Activated CD8-positive, alpha-beta memory T cell treated with anti-CD3 and anti-CD28 coated beads, Interleukin-2, amount 10 ng/mL, durations not matched to agents 7 days and 5 days (primary cell): Measurements from ENCODE around the gene ATP10D. TPM values are rescaled to one million over a fixed set of nuclear protein-coding genes. Genes with fewer than 3 reads are reported as not detected.
"Not testable (repeated sequence)": the region's sequence is repeated elsewhere in the genome, so short reads cannot be mapped to it uniquely, and the experiment has no call there.

ENCODE experiments used
- ATAC-seq: fragments of 150-1000 bp; cut with Tn5 transposase; one replicate; pipeline ENCODE4 v1.10.0; 2021; ENCODE audit warnings: moderate library complexity
- CTCF ChIA-PET: fragments of 350-600 bp; sonication (Branson Sonifier 250); formaldehyde crosslinking; loops from one replicate; lab custom pipeline; 2021; ENCODE audit warnings: antibody characterized with exemption; lab: Charles Lee
- DNase-seq: peaks from one replicate; pipeline ENCODE4 v3.0.0-alpha.2; 2020
- H3K27ac Mint-ChIP-seq: one replicate; pipeline ENCODE4 v1.8.0; 2021; ENCODE audit warnings: mild to moderate bottlenecking, mixed read lengths
- H3K27me3 Mint-ChIP-seq: one replicate; pipeline ENCODE4 v1.8.0; 2021; ENCODE audit warnings: mixed read lengths
- H3K36me3 Mint-ChIP-seq: one replicate; pipeline ENCODE4 v1.8.0; 2021; ENCODE audit warnings: mild to moderate bottlenecking, mixed read lengths
- H3K4me1 Mint-ChIP-seq: one replicate; pipeline ENCODE4 v1.8.0; 2021; ENCODE audit warnings: mixed read lengths
- H3K4me3 Mint-ChIP-seq: one replicate; pipeline ENCODE4 v1.8.0; 2021; ENCODE audit warnings: mild to moderate bottlenecking, moderate library complexity, mixed read lengths
- H3K9me3 Mint-ChIP-seq: one replicate; pipeline ENCODE4 v1.8.0; 2022; ENCODE audit warnings: low read depth, mixed read lengths
- total RNA-seq, 2 experiments: library from RNA; stranded (reverse); gene quantifications; one replicate each; pipeline ENCODE4 v1.2.3, GENCODE V29; 2021

The ATP10D gene
- total RNA-seq, 2 experiments from 2014 or later = 18.9 to 25.9 TPM

- ATAC-seq (no peak), DNase-seq (no peak)
- CTCF ChIA-PET = interaction anchor here (1.0 kb wide), 1 partner anchor 66 kb away, joined by 3 read pairs; the partner anchor contains the start of gene ATP10D
- Mint-ChIP-seq H3K4me3 (no peak overlapping the region), H3K27ac (no peak overlapping the region), H3K36me3 (peaks cover 28% of the 10 kb centered on the region), H3K4me1 (no peaks in the 10 kb centered on the region), H3K9me3 (peaks cover 3% of the 10 kb centered on the region), H3K27me3 (no peaks in the 10 kb centered on the region)
These were observed 65.9 kb downstream of the ATP10D start for GRCh38 chr4:47550899-47551548.

GRCh38 chr4:47551682-47552081 is 66.6 kb downstream of the ATP10D start:
- H3K36me3 Mint-ChIP-seq = peaks cover 22% of the 10 kb centered on the region
- no peak for ATAC-seq
- CTCF ChIA-PET = interaction anchor here (1.0 to 1.8 kb wide), 2 partner anchors 12 to 66 kb away, joined by 3 to 5 read pairs; partner anchors contain the start of gene ATP10D
- no peaks in the 10 kb centered on the region for H3K4me1 Mint-ChIP-seq
- no peak for DNase-seq
- no peak overlapping the region for H3K27ac Mint-ChIP-seq
- no peaks in the 10 kb centered on the region for H3K27me3 Mint-ChIP-seq
- H3K4me3 Mint-ChIP-seq = no peak overlapping the region
- peaks cover 3% of the 10 kb centered on the region for H3K9me3 Mint-ChIP-seq

DNA sequence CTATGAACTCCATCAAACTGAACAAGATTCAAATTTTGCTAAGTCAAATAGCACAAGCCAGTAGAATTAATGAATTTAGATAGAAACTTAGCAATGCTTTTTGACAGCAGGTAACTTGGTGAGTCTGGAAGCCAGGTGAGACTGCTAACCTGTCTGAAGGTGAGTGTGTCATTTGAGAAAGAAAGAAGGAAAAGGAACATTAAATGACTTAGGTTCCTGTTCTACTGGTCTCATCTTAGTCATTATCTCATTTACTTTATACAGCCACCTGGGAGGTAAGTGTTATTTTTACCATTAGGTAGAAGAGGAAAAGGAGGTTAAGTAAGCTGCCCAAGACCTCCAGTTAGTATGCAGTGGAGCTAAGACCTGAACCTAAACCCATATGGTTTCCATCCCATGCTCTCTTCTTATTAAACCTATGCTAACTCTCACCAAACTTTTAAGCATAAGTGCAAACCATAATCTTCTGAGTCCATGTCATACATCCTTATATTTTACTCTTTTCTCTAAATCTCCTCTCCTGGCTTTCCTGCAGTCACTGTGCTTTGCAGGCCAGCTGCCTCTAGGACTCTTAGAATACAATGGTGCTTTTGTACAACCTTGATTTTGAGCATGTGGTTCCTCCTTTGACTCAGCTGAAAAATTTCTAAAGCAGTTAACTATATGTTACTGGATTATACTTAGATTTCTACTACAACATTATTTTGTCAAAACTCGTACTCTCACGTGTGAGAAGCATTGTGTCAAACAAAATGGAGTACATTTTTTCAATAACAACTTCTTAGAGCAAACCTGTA is 68.5 kb downstream of the ATP10D start:
- H3K27me3 Mint-ChIP-seq = no peaks in the 10 kb centered on the region
- peaks cover 3% of the 10 kb centered on the region for H3K9me3 Mint-ChIP-seq
- no peak for DNase-seq
- no peak for ATAC-seq
- no peak overlapping the region for H3K27ac Mint-ChIP-seq
- peaks cover 13% of the 10 kb centered on the region for H3K36me3 Mint-ChIP-seq
- H3K4me1 Mint-ChIP-seq = no peaks in the 10 kb centered on the region
- no peak overlapping the region for H3K4me3 Mint-ChIP-seq
- CTCF ChIA-PET = interaction anchor here (1.3 to 1.8 kb wide), 3 partner anchors 10 to 90 kb away, joined by 3 to 5 read pairs (median 4); partner anchors contain the start of gene COMMD8

GRCh38 chr4:47555920-47556319 is 70.8 kb downstream of the ATP10D start:
- ATAC-seq, DNase-seq, H3K27ac Mint-ChIP-seq, H3K4me1 Mint-ChIP-seq, H3K27me3 Mint-ChIP-seq, H3K36me3 Mint-ChIP-seq, H3K4me3 Mint-ChIP-seq, H3K9me3 Mint-ChIP-seq: not testable (repeated sequence)
- CTCF ChIA-PET = interaction anchor here (1.0 to 1.6 kb wide), 2 partner anchors 8 to 13 kb away, joined by 3 to 4 read pairs; no protein-coding TSS in a partner anchor

- Mint-ChIP-seq H3K27me3 (no peaks in the 10 kb centered on the region), H3K4me1 (peaks cover 4% of the 10 kb centered on the region), H3K36me3 (peaks cover 9% of the 10 kb centered on the region), H3K27ac (no peak overlapping the region), H3K4me3 (no peak overlapping the region), H3K9me3 (no peaks in the 10 kb centered on the region)
- CTCF ChIA-PET = interaction anchor here (1.6 kb wide), 1 partner anchor 15 kb away, joined by 3 read pairs; no protein-coding TSS in a partner anchor
- ATAC-seq (no peak), DNase-seq (no peak)
These were observed 72.2 kb downstream of the ATP10D start for GRCh38 chr4:47557255-47557654.

DNA sequence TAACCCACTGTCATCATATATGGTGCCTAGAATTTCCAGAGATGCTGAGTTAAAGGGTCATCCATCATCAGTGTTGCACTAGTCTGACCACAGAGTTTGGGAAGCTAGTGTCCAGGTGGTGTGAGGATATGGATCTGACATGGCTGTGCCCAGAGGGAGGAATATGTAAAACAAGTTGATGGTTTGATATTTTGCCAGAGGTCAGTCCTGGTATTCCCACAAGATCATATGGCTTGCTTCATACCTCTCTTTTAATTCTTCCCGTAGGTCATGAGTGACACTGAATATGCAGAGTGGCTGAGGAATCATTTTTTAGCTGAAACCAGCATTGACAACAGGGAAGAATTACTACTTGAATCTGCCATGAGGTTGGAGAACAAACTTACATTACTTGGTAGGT is 75.6 kb downstream of the ATP10D start:
- peaks cover 8% of the 10 kb centered on the region for H3K36me3 Mint-ChIP-seq
- CTCF ChIA-PET = no interaction called here
- H3K27ac Mint-ChIP-seq = no peak overlapping the region
- ATAC-seq = no peak
- DNase-seq = no peak
- no peak overlapping the region for H3K4me3 Mint-ChIP-seq
- peaks cover 19% of the 10 kb centered on the region for H3K4me1 Mint-ChIP-seq
- H3K9me3 Mint-ChIP-seq = no peaks in the 10 kb centered on the region
- no peaks in the 10 kb centered on the region for H3K27me3 Mint-ChIP-seq

GRCh38 chr4:47561331-47561730 is 76.3 kb downstream of the ATP10D start:
- H3K27ac Mint-ChIP-seq = no peak overlapping the region
- H3K4me1 Mint-ChIP-seq = peaks cover 19% of the 10 kb centered on the region
- no peaks in the 10 kb centered on the region for H3K9me3 Mint-ChIP-seq
- H3K4me3 Mint-ChIP-seq = no peak overlapping the region
- H3K27me3 Mint-ChIP-seq = no peaks in the 10 kb centered on the region
- ATAC-seq (no peak), DNase-seq (no peak)
- H3K36me3 Mint-ChIP-seq = peaks cover 8% of the 10 kb centered on the region
- CTCF ChIA-PET = interaction anchor here (0.7 kb wide), 2 partner anchors 15 to 91 kb away, joined by 3 read pairs; no protein-coding TSS in a partner anchor

DNA sequence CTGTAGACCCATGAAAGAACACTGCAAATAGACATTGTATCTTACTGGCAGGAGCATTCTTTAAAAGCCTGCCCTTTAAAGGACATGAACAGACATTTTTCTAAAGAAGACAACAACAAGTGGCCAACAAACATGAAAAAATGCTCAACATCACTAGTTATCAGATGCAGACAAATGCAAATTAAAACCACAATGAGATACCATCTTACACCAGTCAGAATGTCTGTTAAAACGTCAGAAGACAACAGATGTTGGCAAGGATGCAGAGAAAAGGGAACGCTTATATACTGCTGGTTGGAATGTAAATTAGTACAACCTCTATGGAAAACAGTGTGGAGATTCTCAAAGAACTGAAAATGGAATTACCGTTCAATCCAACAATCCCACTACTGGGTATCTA is 77.2 kb downstream of the ATP10D start:
- CTCF ChIA-PET = no interaction called here
- Mint-ChIP-seq H3K36me3 (peaks cover 8% of the 10 kb centered on the region), H3K4me3 (no peak overlapping the region)

GRCh38 chr4:47566566-47566965 is 81.5 kb downstream of the ATP10D start:
- CTCF ChIA-PET = interaction anchor here (0.6 to 1.5 kb wide), 5 partner anchors 81 to 112 kb away, joined by 3 to 5 read pairs (median 4); partner anchors contain the start of genes ATP10D and COMMD8
- DNase-seq (no peak), ATAC-seq (no peak)
- Mint-ChIP-seq H3K27ac (no peak overlapping the region), H3K9me3 (no peaks in the 10 kb centered on the region), H3K36me3 (peaks cover 17% of the 10 kb centered on the region), H3K4me3 (no peak overlapping the region), H3K27me3 (no peaks in the 10 kb centered on the region), H3K4me1 (peaks cover 19% of the 10 kb centered on the region)

More for the DNA sequence above, 77.2 kb downstream of the ATP10D start:
- DNase-seq (no peak), ATAC-seq (no peak)
- no peaks in the 10 kb centered on the region for H3K27me3 Mint-ChIP-seq
- H3K27ac Mint-ChIP-seq = no peak overlapping the region
- peaks cover 19% of the 10 kb centered on the region for H3K4me1 Mint-ChIP-seq
- H3K9me3 Mint-ChIP-seq = no peaks in the 10 kb centered on the region

- H3K4me1 Mint-ChIP-seq = peaks cover 19% of the 10 kb centered on the region
- CTCF ChIA-PET = interaction anchor here (0.9 to 1.3 kb wide), 3 partner anchors 82 to 106 kb away, joined by 3 to 5 read pairs (median 4); partner anchors contain the start of genes ATP10D and COMMD8
- DNase-seq (no peak), ATAC-seq (no peak)
- H3K36me3 Mint-ChIP-seq = peaks cover 18% of the 10 kb centered on the region
- H3K9me3 Mint-ChIP-seq = no peaks in the 10 kb centered on the region
- no peaks in the 10 kb centered on the region for H3K27me3 Mint-ChIP-seq
- no peak overlapping the region for H3K27ac Mint-ChIP-seq
- no peak overlapping the region for H3K4me3 Mint-ChIP-seq
These were observed 81.9 kb downstream of the ATP10D start for GRCh38 chr4:47566969-47567368.

DNA sequence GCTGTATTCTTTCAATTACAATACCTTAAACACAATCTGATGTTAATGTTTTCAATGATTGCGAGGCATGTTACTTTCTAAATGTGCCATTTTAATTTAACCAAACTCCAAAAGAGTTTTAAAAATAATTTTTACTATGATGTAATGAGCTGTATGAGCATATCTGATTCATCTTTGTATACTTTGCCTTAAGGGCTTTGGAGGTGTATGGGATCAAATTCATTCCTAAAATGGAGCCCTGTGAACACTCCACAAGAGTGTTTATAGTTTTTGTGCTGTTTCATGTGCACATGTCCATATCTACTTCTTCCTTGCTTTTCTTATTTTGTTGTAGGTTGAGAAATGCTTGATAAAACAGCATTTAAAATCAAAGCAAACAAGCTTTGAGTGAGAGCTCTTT is 82.4 kb downstream of the ATP10D start:
- peaks cover 18% of the 10 kb centered on the region for H3K36me3 Mint-ChIP-seq
- no peak overlapping the region for H3K4me3 Mint-ChIP-seq
- CTCF ChIA-PET = interaction anchor here (0.7 to 1.3 kb wide), 4 partner anchors 82 to 106 kb away, joined by 3 to 6 read pairs (median 4); partner anchors contain the start of genes ATP10D and COMMD8
- no peaks in the 10 kb centered on the region for H3K9me3 Mint-ChIP-seq
- no peak overlapping the region for H3K27ac Mint-ChIP-seq
- H3K27me3 Mint-ChIP-seq = no peaks in the 10 kb centered on the region
- ATAC-seq (no peak), DNase-seq (no peak)
- peaks cover 14% of the 10 kb centered on the region for H3K4me1 Mint-ChIP-seq

DNA sequence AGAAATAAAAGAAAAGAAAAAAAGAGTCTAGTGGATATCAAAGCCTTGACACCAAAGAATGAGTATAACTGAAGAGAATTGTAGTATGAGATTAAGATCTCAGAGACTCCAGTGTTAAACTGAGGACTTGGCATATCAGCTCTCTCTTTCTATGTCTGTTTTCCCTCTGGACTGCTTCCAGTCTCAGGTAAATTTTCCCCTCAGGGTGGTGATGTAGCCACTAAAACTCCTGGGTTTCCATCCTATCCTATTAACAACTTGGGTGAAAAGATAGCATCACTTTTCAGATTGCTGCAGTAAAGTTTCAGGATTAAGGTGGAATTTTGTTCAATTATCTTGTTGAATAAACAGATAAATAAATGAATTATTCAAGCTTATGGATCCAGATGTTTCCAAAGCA is 85.7 kb downstream of the ATP10D start:
- Mint-ChIP-seq H3K9me3 (no peaks in the 10 kb centered on the region), H3K4me1 (peaks cover 2% of the 10 kb centered on the region), H3K27me3 (no peaks in the 10 kb centered on the region), H3K4me3 (no peak overlapping the region), H3K36me3 (peaks cover 20% of the 10 kb centered on the region), H3K27ac (no peak overlapping the region)
- DNase-seq = no peak
- ATAC-seq = no peak
- CTCF ChIA-PET = interaction anchor here (1.0 kb wide), 1 partner anchor 86 kb away, joined by 3 read pairs; the partner anchor contains the start of gene ATP10D

DNA sequence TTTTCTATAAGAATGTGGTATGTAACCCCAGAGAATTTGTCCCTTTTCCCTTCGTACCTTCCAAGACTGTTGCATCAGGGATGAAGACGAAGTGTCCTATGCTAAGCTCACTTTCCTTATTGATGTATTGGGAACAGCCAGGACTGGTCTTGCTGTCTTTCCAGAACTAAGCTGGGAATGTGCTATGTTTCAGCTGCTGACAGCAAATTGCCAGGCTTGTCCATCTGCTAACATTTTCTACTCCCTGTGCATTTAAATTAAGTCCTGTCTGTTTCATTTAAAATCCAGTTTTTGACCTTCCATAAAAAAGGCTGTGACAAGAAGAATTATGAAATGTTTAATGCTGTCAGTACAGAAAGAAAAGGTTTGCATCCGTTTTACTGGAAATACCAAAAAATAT is 87.9 kb downstream of the ATP10D start:
- H3K4me1 Mint-ChIP-seq = peaks cover 2% of the 10 kb centered on the region
- no peaks in the 10 kb centered on the region for H3K9me3 Mint-ChIP-seq
- no peaks in the 10 kb centered on the region for H3K27me3 Mint-ChIP-seq
- CTCF ChIA-PET = interaction anchor here (1.1 to 1.2 kb wide), 2 partner anchors 76 to 109 kb away, joined by 3 to 4 read pairs; partner anchors contain the start of gene COMMD8
- H3K4me3 Mint-ChIP-seq = no peak overlapping the region
- peaks cover 33% of the 10 kb centered on the region for H3K36me3 Mint-ChIP-seq
- H3K27ac Mint-ChIP-seq = no peak overlapping the region
- no peak for ATAC-seq
- DNase-seq = no peak
